HUDEP-2 (cell line): ENCODE data around the gene CACNG4.

Source experiments
- DNase-seq, 76 experiments: peaks; one replicate each; lab custom pipeline; 2025; ENCODE audit not compliant: unreplicated experiment in 76 of 76; lab: John Stamatoyannopoulos, UW

Gene CACNG4

DNA sequence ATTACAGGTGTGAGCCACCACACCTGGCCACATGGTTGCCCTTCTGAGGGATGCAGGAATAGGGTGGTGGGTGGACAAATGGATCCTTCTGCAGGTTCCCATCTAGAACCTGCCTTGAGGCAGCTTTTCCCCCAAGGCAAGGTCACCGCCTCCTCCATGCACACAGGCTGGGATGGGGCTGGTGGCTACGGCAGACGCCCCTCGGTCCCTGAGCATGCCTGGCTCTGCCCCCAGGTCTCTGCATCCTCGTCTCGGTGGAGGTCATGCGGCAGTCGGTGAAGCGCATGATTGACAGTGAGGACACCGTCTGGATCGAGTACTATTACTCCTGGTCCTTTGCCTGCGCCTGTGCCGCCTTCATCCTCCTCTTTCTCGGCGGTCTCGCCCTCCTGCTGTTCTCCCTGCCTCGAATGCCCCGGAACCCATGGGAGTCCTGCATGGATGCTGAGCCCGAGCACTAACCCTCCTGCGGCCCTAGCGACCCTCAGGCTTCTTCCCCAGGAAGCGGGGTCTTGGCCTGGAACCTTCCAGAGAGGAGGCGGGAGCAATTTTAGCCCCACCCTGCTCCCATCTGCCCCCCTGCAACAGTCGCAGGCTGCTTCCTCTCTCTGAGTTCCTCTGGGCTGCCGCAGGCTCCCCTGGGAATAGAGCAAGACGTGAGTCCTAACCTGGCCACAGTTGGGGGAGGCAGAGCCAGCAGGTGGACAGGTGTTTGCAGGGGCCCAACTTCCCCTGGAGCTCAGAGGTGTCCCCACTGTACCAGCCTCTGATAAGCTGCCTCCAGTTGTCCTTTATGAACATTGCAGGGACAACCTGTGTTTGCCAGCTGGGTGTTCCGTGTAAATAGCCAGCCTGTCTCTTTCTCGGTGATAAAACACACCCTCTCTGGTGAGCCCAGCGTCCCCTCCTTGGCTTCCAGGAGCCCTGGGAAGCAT lies 91.6 kb downstream of the CACNG4 start:
- DNase-seq, result no peak

DNA sequence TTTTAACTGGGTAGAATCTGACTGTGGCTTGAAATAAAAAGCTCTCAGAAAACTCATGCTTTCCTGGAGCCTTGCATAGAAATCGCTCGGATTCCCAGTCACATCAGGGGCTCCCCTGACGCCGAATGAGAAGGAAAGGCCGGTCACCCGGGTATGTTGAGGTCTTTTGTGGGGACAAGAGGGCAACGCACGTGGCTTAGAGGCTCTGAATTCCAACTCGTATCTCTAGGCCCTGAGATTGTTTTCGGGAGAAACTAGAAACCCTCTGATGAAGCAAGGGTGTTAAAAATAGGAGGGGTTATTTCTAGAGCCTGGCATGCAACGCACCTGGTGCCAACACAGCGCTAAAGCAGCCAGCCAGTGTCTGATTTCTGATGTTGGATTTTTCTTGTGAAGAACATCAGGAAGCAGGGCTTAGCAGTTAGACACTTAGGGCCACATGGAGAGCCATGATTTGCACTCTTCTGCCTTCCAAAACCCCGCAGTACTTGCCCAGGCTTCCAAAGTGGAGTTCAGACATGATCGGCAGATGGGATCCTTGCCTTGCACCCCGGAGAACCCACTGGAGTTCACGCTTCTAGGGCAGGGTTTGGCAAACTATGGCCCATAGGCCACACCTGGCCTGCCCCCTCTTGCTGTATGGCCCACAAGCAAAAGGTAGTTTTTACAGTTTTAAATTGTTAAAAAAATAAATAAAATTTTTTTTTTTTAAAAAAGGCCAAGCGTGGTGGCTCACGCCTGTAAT lies 92.4 kb downstream of the CACNG4 start:
- no peak for DNase-seq

DNA sequence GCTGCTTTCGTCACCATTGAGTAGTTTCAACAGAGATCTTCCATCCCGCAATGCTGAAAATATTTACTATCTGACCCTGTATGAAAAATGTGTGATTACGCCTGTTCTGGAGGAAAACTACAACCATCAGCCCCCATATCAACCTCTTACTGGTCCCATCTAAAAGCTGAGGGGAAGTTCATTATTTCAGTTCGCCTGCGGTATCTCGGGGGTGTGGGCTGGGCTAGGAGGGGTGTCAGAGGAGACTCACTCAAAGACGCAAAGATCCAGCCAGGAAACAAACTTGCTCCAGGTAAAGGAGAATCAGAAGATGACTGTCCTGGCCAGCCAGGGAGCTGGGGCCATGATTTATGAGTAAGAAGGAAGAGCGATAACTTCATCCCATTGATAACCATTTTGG lies 93.5 kb downstream of the CACNG4 start:
- no peak for DNase-seq

DNA sequence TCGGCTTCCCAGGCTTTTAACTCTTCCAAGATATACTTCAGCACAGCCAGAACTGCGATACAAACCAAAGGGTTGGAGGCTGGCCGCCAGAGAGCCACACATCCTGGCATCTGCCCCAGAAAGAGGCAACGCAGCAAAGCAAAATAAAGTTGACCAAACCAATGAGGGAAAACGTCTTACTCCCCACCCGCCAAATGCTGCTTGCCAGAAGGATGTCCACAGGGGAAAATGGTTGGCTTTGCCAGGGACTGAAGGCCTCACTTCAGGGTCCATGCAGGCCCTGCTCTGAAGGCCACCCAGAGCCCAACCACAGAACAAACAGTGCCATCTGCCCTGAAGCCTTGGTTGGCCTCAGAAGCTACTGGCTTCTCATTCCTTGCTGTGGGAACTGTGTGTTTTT lies 94.9 kb downstream of the CACNG4 start:
- DNase-seq, result no peak

DNA sequence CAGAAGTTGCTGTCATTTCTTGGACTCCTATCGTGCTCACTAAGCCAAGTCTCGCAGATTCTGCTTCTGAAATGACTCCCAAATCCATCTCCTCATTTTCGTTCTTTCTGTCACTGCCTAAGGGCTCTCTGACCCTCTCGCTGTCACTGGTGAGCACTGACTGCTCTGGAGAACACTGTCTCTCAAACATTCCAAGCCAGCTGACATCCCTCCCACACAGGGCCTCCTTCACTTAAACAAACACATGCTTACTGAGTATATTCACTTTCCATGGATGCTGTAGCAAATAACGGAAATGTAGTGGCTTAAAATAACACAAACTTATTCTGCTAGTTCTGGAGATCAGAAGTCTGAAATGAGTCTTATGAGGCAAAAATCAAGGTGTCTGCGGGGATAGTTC lies 98.6 kb downstream of the CACNG4 start:
- DNase-seq, result no peak

DNA sequence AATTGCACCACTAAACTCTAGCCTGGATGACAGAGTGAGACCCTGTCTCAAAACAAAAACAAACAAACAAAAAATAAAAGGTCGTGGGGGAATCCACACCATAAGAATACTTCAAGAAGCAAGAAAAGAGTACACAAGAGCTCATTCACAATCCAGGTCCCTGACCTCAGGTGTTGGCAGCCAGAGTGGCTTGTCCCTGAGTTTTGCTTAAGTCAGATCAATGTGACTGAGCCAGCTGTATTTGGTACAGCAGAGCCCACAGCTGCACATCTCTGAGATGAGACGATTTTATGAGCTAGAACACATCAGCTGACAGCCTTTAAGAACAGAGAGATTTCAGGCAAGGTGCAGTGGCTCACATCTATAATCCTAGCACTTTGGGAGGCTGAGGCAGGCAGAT lies 102.2 kb downstream of the CACNG4 start:
- no peak for DNase-seq

DNA sequence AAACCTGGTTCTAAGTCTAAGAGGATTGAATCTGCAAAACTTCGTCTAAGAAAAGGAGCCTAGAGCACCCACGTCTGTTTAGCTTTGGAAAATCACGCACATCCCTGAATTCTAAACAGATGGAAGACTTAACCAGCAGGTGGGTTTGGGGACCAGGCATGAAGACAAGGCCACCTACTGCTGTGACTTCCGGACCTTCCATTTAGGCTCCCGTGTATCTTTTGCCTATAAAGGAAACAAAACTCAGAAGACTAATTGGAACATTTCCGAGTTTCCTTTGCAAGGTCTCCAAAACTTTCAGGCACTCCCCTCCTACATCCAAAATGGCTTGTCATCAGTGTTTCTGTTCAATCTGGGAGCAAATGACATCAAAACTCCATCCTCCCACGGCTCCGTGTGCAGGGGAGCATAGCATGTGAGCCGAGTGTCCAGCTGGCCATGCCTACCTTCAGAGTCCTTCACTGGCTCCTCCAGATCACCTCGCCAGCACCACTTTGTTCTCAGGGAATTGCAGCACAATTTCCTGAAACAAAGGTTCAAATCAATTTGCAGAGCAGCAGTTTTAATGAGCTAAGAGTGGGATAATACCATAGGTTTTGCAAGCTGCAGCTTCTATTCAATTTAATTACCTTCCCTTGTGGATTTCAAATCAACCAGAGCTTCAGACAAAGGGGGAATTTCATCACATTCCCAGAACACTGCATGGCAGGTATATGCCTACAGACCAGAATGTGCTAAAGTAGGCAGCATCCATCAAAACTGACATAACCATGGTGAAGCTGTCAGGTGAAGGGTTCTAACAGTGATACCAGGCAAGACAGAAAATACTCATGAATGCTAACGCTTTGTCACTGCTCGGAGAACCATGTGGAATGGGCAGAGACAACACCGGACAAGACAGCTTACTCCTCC lies 103.3 kb downstream of the CACNG4 start:
- no peak for DNase-seq

DNA sequence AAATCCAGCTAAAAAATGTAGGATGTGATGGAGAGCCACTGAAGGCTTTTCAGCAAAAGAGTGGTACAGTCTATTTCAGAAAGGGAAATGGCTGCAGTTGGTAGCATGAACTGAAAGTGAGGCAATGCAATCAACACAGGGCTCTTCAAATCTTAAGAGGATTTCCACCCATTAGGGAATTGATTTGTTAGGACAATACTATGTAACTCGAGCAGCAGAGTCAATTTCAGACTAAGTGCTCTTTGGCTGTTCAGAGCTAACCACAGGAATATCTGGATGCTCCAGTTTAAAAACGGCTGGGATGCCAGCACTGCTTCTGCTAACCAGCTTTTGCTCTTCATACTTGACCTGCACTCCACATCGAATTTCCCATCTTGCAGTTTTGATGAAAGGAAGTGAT lies 104.5 kb downstream of the CACNG4 start:
- no peak for DNase-seq

DNA sequence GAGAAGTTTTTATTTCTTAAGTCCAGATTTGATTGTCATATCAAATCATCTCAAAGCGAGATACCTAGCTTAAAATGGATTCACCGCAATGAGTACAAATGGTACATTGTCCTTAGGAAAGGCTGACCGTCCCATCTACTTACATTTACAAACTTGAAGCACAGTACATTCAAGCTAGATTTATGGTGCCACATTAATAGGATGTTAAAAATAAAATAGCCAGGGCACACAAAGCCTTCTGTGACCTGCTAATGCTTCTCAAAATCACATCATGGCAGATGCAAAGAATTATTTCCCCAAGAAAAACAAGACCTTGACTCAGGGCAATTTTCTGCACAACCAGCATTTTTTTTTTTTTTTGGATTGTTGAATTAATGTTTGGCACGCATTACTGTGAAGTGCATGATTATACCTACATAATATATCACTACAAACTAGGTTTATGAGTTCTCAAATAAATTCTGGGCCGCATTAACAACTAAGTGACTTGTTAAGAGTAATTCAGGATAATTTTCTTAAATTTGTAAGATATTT lies 105.2 kb downstream of the CACNG4 start:
- no peak for DNase-seq

DNA sequence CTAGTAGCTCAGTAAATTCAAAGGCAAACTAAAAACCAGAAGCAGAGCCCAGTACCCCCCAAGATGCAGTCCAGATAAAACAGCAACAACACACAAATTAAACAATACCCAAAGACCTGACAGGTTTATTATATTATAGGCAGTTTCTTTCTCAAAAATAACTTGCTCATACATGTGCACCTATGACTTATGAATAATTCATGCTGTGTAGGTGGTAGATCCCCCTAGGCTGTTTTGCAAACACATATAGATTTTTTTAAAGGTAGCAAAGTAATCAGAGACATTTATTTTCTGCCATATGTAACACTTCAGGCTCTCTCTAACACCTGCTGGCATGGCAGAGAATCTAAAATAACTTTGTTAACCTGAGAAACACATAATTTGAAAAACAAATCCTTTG lies 107.1 kb downstream of the CACNG4 start:
- no peak for DNase-seq

DNA sequence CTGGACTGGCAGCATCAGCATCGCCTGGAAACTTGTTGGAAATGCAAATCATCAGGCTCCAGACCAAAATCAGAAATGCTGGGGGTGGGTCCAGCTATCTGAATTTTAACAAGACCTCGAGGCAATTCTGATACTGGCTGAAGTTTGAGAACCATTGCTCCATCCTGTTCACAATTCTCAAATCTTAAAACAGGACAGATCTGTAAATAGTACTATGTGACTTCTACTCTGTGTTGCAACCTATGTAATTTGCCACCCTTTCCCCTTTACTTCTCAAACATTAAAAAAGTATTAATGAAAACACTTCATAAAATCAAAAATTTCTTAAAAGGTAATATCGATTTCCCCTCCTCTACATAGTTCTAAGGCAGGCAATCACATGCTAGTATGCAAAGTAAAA lies 108.4 kb downstream of the CACNG4 start:
- no peak for DNase-seq

DNA sequence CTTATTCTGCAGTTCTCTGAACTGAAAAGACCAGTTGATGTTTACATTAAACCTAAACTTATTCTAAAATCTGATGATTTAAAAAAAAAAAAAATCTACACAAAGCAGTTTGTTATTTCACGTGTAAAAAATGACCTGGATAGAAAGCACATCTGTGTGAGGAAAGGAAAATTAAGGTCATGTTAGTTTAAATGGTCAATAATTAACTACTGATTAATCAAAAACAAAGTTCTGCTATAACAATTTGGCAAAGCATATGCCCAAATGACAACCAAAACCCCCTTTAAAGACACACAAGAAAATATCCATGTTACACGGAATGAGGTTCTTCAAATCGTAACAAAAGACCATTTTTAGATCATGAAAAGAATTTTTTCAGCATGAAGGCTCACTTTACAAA lies 110.3 kb downstream of the CACNG4 start:
- DNase-seq, result no peak

DNA sequence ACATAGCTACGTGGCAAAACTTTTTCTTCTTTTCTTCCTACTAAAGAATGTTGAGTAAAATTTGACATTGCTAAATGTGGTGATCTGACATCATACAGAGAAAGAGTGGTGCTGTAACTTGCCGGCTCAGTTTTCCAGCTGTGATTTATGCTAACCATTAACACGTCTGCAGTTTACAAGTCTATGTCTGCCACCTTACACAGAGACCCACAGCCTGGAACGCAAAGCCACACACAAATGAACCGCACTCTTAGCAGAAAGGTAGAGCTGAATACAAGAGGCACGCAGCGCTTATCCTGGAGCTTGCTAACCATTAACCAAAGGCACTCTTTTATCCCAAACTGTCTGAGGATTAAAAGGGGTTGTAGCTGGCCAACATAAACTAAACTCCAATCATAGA lies 111.8 kb downstream of the CACNG4 start:
- DNase-seq, result no peak

DNA sequence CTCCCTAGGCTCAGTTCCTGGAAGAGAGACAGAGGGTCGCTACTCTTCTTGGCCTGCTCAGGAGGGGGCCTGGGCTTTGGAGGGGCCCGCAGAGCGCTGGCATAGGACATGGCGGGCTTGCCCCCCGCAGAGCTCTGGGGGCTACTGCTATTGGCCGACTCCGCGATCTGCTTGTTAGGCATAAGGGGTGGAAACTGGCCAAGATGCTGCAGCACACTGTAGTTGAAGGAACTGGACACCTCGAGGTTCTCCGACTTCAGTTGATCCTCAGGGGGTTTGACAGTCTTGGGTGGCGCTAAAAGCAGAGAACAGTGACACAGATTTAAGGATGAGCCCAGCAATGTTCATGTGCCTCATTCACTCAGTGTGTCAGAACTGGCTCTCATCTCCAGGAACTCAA lies 113.8 kb downstream of the CACNG4 start:
- no peak for DNase-seq

DNA sequence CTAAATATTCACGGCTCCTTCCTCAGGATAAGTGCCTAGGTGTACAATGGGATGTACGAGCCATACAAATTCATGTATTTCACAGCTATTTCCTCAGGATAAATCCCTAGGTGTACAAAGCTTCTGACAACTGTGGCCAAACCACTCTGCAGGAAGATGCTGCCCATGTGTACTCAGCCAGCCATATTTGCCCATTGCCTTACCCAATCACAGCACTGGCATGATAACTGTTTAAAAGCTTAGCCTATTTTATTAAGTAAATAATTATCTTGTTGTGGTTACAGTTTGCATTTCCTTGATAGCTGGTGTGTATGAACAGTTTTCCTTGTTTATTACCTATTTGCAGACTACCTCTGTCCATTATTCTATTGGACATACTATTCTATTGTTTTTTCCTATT lies 115.0 kb downstream of the CACNG4 start:
- DNase-seq, result no peak

DNA sequence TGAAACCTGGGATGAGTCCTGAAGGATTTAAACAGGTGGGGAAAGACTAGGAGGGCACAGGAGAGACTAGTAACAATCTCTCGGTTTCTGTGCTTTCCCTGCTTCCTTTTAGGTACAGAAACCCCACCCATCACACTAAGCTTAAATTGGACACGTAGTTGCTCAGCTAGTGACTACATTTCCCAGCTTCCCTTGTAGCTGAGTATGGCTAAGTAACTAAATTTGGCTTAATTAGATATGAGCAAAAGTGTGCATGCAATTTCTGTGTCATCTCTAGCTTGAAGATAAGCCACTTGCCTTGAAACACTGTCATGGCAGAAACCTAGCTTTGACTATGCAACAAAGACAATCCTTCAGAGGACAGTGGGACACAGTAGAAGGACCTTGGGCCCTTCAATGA lies 116.3 kb downstream of the CACNG4 start:
- no peak for DNase-seq

DNA sequence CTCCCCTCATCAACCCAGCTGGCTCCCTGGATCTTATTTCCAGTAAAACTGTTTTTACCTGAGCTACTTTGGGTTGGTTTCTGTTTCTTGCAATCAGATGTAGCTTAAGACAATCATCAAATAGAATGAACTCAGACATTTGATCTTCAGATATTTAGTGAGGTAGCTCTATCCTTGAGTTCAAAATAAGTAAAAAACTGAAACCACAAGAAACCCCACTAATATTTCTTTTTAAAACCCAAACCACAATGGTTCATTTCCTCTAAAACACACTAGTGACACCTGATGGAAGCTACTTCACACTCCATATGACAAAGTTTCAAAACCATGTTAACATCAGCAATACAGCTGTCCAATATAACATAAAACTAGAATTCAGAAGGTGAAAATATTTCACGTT lies 117.6 kb downstream of the CACNG4 start:
- DNase-seq, result no peak
